ENCODE results near the gene SMIM29.

DNA sequence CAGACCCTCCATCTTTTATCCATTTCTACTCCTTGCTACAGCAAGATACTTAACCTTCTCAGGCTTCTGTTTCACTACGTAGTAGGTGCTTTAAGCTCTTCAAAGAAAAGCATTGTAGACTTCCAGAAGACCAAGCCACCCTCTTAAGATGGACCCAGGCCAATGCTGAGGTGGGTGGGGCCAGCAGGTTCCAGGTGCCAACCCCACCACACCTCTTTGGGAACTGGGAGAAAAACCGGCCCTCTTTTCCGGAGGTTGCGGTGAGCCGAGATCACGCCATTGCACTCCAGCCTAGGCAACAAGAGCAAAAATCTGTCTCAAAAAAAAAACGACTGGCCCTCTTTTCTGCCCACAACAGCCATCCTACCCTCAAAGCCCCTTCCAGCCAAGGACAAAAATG is 22.7 kb downstream of the SMIM29 start:
- TF ChIP-seq, protein P1, sequence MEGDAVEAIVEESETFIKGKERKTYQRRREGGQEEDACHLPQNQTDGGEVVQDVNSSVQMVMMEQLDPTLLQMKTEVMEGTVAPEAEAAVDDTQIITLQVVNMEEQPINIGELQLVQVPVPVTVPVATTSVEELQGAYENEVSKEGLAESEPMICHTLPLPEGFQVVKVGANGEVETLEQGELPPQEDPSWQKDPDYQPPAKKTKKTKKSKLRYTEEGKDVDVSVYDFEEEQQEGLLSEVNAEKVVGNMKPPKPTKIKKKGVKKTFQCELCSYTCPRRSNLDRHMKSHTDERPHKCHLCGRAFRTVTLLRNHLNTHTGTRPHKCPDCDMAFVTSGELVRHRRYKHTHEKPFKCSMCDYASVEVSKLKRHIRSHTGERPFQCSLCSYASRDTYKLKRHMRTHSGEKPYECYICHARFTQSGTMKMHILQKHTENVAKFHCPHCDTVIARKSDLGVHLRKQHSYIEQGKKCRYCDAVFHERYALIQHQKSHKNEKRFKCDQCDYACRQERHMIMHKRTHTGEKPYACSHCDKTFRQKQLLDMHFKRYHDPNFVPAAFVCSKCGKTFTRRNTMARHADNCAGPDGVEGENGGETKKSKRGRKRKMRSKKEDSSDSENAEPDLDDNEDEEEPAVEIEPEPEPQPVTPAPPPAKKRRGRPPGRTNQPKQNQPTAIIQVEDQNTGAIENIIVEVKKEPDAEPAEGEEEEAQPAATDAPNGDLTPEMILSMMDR (IDR thresholded peaks at IDR 0.05) = no peak
- no peak for TF ChIP-seq POLR2AphosphoS5 (IDR thresholded peaks at IDR 0.05)
